CD4-positive, alpha-beta T cell treated with Interleukin-15 for 4 hours (primary cell): Measurements from ENCODE around the gene PASK.

ENCODE experiments used
- DNase-seq: peaks from one replicate; pipeline ENCODE4 v3.0.0-alpha.2; 2020; ENCODE audit warnings: low spot score

The PASK gene

GRCh38 chr2:241179899-241180298, 30.6 kb upstream of the PASK start:
- no peak for DNase-seq

- DNase-seq = no peak
Measured at GRCh38 chr2:241178961-241179360, 29.7 kb upstream of the PASK start.

DNA sequence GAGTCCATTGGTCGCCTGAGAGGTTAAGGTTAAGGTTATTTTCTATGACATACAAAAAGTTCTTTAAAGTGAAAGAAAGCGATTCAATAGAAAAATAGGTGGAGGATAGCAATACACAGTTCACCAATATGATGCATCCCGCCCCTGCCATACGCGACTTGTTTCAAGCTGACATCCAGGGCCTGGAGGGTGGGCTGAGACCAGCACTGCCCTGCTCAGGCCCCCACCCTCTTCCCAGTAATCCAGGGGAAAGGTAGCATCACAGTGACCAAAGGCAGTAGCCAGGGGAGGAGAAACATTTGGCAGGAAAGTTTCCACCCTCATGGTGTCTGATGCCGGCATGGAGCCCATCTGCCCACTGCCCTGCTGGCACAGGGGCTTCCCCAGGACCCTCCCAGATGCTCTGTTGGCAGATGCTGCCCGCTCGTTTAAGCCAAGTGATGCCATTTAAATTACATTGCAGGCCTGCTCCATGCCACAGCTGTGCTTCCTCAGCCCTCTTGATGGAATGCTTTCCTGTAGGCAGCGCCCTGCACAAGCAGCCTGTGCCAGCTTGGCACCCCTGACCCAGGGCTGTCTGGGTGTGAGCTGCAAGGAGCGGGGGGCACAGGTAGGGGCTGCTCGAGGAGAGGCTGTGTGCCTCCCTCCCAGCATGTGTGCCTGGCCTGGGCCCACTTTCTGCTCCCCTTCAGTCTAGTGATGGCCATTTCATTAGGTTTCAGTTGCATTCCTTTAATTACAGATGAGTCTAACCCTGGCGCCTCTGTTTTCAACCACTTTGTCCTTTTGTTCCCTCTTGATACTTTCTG, 28.5 kb upstream of the PASK start:
- DNase-seq = no peak

GRCh38 chr2:241173557-241173956, 24.3 kb upstream of the PASK start:
- DNase-seq = no peak

GRCh38 chr2:241168366-241168765, 19.1 kb upstream of the PASK start:
- no peak for DNase-seq

- DNase-seq = no peak
Measured at GRCh38 chr2:241163601-241164118, 14.4 kb upstream of the PASK start.

DNA sequence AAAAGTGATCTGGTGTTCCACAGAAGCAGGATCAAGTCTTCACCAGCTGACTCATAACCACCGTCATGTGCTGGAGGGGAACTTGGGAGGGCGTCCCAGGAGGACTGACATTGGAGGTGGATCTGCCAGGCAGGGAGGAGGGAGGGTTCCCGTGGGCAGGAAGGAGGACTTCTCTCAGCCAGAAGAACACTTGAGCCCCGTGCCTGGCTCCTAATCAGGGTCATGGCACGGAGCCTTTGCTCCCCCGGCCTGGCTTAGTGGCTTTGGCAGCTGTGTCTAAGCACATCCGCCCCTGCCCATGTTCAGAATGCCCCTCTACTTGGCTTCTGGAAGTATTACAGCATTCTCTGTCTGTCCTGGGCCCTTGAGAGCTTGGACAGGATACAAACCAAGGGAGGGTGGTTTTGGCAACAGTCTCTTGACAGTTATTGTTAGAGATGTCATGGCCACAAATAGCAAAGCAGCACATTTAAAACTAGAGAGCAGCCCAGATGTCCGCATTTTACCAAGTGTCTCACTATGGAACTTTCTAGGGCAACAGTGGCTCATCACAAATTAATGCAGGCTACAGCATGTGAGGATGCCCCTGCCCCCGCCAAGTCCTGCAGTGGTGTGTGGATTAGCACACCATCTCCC, 12.5 kb upstream of the PASK start:
- no peak for DNase-seq

- DNase-seq = no peak
Measured at GRCh38 chr2:241160318-241160717, 11.0 kb upstream of the PASK start.

DNA sequence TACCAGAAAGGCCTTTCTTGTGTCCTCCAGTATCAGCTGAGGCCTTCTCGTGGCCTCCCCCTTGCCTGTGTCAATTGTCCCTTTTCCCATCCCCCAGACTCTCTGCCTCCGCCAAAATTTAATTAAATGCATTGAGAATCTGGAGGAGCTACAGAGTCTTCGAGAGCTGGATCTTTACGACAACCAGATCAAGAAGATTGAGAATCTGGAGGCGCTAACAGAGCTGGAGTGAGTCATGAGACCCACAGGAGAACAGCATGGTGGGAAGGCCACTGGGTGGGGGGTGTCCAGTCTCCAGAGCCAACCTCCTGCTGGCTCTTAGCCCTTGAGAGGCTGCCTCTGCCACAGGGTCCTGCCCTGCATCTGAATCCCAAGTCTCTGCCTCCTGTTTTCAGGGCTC, 9.8 kb upstream of the PASK start:
- no peak for DNase-seq

DNA sequence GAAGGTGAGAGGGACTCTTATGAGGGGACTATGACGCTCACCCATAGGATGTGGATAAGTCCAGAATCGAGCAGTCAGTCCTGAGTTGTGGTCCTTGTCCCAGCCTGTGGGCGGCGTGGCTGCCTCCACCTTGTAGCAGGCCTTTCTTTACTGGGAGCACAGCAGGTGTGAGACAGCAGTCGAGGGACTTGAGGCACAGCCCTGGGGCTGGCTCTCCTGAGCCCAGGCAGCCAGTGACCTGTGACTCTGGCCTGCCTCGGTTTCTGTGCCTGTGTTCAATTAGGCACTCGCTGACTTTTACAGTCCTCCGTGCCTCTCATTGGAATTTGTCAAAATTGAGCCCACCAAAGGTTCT, 9.3 kb upstream of the PASK start:
- no peak for DNase-seq

- DNase-seq = no peak
Measured at GRCh38 chr2:241157841-241158545, 8.7 kb upstream of the PASK start.

DNA sequence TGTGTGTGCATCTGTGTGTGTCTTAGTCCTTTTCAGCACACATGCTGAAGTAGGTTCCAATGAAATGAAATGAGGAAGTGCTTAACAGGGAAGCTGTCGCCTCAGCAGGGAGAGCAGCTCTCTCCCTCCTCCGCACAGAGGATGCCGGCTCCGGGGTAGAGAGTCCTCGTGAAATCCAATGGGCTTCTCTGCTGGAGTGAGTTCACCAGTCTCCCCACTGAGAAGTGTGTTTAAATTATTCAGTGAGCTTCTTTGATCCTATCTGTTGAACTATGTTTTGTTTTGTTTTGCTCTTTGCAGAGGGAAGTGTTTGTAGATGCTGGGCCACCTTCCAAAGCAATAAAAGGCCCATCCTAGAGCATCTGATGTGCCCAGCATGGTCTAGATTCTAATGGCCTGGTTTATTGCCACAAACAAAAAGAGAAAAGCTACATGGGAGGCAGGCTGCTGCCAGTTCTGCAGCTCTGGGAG, 7.7 kb upstream of the PASK start:
- no peak for DNase-seq

DNA sequence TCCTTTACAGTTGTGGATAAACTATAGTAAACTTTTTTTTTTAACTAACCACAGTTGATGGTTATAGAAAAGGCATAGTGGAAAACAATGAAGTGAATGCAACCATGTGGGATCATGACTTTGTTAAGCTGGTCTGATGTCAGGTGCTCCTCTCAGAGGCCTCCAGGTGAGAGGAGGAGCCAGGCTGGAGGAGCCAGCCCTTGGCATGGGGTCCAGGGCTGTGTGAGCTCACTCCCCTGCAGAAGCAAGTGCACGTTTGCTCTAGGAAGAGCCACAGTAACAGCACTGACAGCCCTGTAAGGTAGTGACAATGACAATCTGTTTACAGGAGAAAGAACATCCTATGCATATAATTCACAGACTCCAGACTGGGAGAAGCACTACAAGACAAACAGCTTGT, 6.7 kb upstream of the PASK start:
- no peak for DNase-seq

DNA sequence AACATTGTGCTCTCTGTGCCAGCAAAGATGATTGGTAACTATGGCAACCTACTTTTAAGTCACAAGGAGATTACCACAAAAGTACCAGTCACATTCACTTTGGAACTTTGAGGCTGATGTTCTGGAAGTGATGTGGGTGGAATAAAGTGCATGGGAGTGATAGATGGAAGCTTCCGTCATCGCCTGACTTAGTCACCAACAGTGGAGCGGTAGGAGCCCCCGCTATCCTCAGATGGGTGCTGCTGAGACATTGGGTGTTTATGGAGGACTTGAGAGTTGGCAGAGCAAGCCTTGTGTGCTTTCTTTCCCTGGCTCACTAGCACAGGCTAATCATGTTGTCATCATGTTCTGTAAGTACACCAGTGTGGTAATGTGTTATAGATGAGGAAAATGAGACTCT, 5.6 kb upstream of the PASK start:
- no peak for DNase-seq

DNA sequence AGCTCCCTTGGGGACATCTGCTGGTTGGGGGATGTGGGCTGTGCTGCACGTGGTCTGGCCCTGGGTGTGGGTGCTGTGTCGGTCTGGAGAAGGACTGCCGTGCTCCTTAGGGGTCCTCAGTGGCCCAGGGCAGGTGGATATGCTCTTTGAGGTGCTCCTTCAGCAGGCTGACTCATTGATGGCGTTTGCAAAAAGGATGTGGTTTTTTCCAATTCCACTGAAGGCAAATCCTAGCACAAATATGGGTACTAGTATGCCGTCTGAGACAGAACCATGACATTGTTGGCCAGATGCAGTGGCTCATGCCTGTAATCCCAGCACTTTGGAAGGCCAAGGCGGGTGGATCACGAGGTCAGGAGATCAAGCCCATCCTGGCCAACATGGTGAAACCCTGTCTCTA, 4.3 kb upstream of the PASK start:
- DNase-seq = no peak

DNA sequence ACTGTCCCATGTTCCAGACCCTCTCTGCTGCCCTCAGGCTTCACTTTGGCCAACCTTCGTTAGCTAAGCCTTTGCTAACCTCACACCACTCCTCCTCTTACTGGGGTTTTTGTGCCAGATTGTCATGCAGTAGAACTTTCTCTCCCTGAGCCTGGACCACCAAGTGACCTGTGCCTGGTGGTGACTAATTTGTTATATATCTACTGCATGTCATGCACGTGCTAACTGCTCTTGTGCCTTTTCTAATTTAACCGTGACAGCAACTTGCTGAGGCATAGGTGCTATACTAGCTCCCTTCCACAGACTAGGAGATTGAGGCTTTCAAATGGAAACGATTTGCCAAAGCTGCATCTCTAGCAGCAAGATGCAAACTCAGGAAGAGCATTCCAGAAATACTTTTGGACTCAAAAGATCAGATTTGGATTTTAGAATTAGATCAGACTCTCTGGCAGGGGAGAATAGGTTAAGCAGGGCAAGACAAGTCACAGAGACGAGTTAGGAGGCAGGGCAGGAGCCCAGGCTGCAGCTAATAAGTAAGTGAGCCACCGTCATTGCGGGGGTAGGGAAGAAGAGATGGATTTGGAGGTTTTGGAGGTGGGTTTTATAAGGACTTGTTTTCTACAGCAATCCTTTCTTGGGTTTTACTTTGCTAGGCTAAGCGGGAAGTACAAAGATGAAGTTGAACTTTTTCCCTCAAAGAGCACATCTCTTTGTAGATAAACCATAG, 2.8 kb upstream of the PASK start:
- no peak for DNase-seq

DNA sequence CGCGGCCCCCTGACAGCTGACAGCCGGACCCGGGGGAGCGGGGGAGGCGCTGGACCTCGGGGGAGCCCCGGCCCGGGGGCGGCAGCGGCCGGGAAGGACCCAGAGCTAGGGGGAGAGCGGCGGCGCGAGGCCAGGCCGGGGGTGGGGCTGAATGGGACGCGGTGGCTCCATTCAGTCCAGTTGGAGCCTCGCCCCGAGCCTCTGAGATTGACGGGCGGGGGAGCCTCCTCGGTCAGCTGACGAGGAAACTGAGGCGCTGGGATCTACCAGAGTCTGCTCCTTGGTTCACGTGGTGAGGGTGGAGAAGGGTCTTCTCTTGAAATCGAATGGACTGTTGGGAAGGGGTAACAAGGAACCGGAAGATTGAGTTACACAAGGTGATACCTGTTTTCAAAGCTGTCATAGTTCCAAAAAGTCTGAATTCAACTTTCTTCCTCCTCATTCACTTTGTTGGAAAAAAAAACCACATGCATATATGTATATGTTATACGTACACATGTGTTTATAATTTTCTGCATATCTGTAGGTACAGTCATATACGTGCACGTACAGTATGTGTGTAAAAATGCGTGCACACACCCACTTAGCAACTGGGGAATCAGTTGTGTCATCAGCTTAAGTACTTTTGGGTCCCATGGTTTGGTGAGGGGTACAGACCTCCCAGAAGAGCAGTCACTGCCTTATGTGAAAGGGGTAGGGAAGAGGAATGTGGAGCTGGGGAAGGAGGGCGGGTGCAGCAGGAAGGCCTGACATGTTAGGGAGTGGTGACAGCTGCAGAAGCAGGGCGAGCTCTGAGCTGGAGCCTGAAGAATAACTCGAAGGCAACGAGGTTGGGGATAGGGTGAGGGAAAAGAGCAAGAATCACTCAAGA, 1.6 kb upstream of the PASK start:
- no peak for DNase-seq

DNA sequence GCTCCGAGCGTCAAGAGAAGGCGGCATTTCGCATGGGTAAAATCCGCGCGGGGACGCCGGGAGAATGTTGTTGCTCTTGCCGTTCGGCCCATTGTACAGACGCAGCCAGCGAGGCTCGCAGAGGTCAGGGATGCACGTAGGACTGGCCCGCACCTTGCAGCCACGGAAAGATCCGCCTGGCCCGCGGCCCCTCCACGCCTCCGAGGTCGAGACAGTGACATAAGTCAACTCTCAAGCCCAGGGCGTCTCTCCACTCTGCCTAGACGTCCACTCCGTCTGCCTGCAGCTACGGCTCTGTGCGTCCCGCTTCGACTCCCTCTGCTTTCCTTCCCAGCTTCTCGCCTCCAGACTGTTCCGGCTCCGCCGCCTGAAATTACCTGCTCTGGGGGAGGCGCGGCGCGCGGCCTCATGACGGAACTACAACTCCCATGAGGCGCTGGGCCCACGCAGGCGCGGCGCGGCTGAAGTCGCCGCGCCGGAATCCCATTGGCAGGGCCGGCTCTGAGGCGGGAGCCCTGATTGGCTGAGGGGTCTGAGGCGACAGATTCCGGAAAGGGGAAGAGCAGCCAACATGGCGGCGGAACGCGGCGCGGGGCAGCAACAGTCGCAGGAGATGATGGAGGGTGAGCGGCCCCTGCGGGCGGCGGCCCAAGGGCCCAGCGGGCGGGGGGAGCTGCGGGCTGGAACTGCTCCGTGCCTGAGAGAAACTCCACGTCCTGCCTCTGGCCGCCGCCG, 820 bp upstream of the PASK start, which contains the start of gene PPP1R7:
Gene PPP1R7 (plus strand): TSS at position 543 of the 735 bp plus-strand sequence. CDS start 29 bp downstream, at position 572.
- DNase-seq = peak; percentile 96

DNA sequence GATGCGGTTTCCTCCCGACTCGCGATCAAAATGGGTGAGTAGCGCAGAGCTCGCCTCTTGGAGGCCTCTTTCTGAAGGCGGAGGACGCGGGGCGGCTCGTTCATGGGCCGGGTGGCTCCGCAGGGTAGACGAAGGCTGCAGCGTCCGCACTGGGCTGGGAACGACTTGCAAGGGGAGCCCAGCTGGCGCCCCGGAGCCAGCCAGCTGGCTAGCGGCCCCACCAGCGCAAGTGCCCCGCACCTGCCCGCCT, 328 bp upstream of the PASK start:
- no peak for DNase-seq

- no peak for DNase-seq
Measured at GRCh38 chr2:241148239-241148638, 1.0 kb downstream of the PASK start.

GRCh38 chr2:241147336-241147735, 1.9 kb downstream of the PASK start:
- no peak for DNase-seq
